Activated CD4-positive, alpha-beta T cell treated with anti-CD3 and anti-CD28 coated beads, Interleukin-2, amount 50 U/mL, for 24 hours (primary cell): Measurements from ENCODE around the gene ZSWIM3.

Experiments
- DNase-seq, 2 donors: peaks; one replicate each; pipeline ENCODE4 v3.0.0-alpha.2; 2020; ENCODE audit warnings: low read depth in 1 of 2, low spot score in 1 of 2

The ZSWIM3 gene

DNA sequence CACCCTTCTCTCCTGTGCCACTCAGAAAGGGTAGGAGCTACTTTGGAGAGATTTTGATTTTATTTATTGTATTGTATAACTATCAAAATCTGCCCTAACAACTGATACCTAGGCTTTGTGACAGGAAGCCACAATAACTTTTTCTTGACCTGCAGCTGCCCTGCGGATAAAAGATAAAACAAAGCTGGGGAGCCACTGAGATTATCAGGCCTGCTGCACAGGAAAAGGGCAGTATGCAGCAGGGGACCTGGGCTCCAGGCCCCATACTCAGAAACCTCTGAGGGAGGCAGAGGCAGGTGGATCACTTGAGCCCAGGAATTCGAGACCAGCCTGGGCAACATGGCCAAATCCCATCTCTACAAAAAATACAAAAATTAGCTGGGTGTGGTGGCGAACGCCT lies 24.8 kb upstream of the ZSWIM3 start:
- DNase-seq, result no peak

DNA sequence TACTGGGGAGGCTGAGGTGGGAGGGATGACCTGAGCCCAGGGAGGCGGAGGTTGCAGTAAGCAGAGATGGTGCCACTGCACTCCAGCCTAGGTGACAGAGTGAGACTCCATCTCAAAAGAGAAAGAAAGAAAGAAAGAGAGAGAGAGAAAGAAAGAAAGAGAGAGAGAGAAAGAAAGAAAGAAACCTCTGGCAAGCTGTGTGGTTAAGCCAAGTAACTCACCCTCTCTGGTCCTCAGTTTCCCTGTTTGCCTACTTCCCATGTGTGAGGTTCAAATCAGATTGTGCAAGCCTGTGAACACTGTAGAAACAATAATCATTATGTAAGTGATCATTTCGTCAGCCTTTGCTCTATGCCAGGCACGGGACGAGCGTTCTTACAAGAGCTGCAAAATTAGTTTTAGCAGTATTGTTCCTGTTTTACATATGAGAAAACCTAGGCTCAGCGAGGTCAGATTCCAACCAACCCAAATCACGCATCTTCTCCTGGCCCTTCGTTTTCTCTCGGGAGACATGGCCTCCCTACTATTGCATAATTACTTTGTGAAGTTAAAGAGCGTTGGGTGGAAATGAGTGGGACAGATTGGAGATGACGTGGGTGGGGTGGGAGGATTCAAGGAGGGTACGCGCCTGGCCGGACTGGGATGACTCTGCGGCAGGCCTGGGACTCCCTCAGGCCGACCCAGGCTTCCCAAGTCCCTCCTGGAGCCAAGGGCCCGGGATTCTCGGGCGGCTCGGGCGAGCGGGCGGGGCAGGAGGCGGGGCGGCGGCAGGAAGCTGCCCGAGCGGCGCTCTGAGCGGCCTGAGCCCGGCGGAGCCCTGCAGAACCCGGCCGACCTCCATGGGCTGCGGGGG lies 24.2 kb upstream of the ZSWIM3 start, which contains the start of gene SNX21:
SNX21 (plus strand) TSS at position 770 of the 853 bp plus-strand sequence. CDS start 121 bp downstream, outside the sequence.
- no peak for DNase-seq

DNA sequence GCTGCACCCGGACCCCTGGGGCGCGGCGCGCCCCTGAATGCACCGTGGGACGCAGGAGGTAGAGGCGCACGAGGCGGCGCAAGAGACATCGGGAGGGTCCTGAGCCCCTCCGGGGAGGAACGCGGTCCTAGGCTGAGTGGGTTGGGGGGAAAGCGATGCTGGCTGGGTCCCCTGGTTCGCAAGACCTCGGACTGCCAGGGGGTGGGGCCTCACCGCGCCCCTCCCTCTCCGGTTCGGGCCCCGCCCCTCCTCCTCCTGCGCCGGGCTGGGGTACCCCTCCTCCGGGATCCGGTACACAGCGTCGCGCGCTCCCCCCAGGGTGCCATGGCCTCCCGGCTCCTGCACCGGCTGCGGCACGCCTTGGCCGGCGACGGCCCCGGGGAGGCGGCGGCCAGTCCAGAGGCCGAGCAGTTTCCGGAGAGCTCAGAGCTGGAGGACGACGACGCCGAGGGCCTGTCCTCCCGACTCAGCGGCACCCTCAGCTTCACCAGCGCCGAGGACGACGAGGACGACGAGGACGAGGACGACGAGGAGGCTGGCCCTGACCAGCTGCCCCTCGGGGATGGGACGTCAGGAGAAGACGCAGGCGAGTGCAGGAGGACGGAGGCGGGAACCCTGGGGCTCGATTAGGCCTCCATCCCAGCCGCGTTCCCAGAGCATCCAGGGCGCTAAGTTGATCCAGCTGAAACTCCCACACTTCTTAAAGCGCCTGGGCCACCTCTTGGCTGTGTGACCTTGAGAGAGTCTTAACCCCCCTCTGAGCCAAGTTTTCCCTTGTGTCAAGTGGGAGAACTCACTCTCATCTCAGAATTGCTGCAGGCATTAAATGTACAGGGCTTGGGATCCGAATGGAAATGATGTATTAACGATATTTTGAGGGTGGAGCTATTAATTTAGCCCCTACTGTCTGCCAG lies 23.3 kb upstream of the ZSWIM3 start:
- DNase-seq, result no peak

DNA sequence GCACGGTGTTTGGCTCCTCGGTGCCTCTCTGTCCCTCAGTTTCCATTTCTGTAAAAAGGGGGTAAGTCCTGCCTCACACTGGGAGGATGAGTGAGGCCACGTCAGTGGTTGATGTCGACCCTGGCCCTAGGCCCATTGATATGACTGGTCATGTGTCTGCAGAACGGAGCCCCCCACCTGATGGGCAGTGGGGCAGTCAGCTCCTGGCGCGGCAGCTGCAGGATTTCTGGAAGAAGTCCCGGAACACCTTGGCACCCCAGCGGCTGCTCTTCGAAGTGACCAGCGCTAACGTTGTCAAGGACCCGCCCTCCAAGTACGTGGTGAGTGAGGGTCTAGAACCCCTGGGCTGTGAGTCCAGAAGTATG lies 22.6 kb upstream of the ZSWIM3 start:
- no peak for DNase-seq

DNA sequence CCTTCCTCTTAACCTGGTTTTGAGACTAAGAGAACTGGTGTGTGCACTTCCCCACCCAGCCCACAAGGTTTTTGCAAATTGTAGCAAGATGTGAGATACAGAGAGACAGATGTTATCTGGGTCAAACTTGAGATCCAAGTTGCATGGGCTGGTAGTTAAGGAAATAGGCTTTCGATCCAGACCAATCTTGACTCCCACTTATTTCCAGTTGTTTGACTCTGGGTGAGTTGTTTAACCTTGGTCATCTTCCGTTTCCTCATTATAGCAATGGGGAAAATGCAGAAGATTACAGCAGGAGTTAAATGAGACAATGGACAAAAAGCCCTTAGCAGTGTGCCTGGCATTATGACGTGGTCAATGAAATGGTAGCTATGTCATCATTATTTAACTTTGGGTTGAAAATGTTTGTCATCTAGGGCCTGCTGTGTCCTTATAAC lies 22.1 kb upstream of the ZSWIM3 start:
- no peak for DNase-seq

DNA sequence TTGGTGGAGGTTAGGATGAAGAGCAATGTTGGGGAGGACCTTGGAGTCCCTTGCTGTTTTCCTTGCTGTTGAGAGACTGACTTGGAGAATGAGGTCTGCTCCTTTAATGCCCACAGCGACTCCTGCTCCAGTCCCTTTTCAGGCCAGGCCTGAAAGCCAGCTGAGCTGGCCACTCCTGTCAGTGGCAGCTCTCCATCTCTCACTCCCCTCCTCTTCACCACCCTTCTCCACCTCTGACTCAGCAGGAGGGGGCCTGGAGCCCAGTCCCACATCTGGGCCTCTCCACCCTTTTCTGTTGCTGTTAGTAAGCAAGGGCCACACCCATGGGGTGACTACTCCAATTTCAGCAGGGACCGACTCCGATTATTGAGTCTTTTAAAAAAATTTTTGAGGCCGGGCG lies 21.6 kb upstream of the ZSWIM3 start:
- DNase-seq, result no peak

DNA sequence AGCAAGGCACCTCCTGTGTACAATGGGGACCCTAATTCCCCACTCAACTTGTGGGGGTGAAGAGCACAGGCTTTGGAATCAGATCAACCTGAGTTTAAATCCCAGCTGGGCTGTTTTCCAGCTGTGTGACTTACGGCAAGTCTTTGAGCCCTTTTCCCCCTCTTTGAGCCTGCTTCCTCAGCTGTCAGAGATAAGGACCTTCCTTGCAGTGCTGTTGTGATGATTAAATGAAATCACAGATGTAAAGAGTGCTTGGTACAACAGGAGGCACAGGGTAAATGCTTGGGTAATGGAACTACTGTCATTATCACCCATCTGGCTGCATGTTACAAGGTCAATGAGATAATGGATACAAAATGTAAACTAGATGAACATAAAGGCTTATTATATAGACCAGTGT lies 20.6 kb upstream of the ZSWIM3 start:
- no peak for DNase-seq

DNA sequence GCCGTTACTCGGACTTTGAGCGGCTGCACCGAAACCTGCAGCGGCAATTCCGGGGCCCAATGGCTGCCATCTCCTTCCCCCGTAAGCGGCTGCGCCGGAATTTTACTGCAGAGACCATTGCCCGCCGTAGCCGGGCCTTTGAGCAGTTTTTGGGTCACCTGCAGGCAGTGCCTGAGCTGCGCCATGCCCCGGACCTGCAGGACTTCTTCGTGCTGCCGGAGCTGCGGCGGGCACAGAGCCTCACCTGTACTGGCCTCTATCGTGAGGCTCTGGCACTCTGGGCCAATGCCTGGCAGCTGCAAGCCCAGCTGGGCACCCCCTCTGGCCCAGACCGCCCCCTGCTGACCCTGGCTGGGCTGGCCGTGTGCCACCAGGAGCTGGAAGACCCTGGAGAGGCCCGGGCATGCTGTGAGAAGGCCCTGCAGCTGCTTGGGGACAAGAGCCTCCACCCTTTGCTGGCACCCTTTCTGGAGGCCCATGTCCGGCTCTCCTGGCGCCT lies 16.7 kb upstream of the ZSWIM3 start:
- no peak for DNase-seq

DNA sequence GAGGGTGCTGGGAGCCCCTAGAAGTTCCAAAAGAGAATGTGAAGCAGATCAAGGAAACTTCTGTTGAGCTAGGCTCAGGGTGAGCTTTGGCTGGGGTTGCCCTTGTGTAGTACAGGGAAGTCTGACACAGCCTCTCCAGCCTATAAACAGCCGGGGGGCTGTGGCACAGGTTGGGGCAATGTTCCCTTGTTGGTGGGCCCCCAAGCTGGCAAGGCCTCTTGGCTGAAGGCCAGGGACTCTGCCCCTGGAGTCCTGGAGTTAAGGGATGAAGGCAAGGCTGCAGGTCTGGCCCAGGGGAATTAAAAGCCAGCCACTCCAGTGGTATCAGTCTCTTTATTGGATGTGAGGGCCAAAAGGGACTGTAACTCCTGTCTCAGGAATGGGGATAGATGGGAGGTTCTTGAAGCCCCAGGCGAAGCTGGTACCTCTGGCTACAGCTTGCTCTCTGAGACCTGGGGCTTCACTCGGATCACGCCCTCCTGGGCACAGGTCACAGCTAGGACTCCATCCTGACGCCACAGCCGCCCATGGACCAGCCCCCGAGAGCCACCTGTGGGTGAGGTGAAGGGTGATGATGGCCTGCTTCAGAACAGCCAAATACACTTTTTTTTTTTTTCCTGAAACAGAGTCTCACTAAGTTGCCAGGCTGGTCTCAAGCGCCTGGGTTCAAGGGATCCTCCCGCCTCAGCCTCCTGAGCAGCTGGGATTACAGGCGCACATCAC lies 15.8 kb upstream of the ZSWIM3 start:
- DNase-seq, result no peak

DNA sequence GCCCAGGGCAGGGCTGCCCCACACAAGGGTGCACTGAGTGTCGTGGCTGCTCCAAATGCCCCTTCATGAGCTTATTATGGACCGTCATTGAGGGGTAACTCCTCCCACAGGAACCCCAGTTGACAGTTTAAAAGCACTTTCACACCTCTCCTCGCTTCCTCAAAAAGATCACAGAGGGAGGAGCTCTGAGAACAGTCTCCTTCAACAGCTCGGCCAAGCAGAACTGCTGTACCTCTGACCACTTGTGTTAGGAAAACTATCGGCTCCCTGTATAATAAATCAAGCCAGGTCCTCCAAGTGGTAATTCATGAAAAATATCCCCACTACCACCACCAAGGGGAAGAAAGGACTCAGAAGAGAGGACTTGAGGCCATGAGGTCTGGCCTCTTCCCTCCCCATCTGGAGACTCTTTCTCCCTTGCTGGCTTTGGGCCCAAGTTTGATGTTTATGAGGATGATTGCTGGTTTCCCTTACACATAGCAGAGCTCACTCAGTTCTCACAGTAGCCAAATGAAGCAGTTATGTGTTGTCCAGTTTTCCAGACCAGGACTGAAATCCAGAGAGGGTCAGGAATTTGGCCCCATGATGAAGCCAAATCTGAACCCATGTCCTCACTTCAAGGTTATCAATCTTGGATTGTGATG lies 15.1 kb upstream of the ZSWIM3 start:
- DNase-seq, result no peak

DNA sequence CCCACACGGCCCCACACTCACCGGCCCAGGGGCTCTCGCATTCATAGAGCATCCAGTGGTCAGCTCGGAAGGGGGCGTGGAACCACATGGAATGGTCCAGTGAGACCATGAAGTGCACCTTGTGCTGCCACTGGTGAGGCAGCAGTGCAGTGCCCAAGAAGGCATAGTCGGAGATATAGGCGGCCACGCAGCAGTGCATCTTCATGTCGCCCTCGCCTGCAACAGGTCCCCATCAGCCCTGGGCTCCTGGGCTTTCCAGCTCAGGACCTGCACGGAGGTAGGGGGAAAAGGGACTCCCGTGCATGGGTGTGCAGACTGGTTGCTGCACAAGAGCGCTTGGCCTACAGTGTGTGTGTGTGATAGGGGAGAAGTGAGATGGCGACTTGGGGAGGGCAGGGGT lies 13.9 kb upstream of the ZSWIM3 start:
- no peak for DNase-seq

DNA sequence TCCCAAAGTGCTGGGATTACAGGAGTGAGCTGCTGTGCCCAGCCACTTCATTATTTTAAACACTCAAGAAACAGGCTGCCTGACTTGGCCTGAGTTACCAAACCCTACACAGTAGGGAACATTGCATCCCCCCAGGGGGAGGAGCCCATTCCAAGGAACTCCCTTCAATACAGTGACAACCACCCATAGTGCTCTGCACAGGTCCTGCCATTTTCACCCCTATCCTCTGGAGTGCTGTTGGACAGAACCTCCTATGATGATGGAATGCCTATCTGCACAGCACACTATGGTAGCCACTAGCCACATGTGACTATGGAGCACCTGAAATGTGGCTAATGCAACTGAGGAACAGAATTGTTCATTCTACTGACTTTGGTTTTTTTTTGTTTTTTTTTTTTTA lies 12.0 kb upstream of the ZSWIM3 start:
- no peak for DNase-seq

DNA sequence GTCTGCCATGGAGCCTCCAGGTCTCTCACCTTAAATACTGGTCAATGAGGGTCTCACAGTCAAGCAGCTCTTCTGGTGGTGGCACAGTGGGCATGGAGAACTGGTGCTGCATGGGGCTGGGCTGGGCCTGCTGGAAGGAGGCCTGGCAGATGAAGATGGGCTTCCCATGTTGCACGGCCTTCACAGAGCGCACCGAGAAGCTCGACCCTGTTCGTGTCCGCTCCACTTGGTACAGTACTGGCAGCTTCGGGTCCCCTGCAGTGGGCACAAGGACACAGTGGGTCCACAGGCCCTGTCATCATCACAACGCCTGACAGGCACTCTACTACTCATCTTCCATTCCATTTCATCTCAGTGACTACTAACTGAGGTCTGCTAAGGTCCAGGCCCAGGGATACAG lies 9.0 kb upstream of the ZSWIM3 start:
- DNase-seq, result no peak

DNA sequence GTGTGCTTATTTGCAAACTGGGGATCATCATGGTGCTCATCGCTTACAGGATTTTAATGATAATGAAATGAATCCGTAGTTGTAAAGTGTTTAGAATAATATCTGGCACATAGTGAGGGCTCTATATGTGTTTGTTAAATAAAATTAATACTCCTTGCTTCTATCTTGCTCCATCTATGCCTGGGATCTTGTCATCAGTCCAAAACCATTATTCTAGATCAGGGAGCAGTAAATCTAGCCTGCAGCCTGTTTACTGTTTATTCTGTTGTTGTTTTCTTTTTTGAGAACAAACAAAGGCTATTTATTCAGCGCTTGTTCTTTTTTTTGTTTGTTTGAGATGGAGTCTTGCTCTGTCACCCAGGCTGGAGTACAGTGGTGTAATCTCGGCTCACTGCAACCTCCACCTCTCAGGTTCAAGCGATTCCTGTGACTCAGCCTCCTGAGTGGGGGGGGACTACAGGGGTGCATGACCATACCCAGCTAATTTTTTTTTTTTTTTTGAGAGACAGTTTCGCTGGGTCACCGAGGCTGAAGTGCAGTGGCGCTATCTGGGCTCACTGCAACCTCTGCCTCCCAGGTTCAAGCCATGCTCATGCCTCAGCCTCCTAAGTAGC lies 8.3 kb upstream of the ZSWIM3 start:
- DNase-seq, result no peak

DNA sequence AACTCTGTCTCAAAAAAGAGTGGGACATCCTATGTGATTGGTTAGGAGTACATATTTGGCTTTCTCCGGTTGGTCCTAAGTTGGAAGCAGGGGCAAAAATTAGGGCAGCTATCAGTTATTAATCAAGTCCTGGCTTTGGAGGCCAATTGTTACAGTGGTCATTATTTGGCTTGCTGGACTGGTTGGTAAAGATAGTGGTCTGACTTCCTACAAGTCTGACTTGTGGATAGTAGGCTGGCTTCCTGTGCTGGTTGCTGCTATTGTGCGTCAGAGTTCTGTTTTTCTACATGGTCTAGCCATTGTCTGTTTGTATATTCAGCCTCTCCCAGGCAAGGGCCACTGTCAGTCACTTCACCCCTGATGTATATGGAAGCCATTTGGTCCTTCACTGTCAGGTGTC lies 7.2 kb upstream of the ZSWIM3 start:
- no peak for DNase-seq

DNA sequence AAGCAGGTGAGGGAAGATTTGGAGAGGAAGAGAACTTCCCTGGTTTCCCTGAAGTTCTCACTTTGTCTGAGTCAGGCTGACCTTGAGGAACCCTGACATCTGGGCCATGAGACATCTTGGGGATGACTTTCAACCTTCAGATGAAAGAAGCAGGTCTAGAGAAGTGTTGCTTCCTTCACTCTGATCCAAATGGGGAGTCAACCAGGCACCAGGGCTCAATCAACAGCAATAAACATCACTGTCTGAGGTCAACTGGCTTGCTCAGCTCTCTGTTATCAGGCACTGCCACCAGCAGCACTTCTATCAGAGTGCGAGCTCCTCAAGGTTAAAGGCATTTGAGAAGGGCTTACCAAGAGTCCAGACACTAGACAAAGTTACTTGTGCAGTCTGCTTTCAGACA lies 6.5 kb upstream of the ZSWIM3 start:
- DNase-seq, result no peak

DNA sequence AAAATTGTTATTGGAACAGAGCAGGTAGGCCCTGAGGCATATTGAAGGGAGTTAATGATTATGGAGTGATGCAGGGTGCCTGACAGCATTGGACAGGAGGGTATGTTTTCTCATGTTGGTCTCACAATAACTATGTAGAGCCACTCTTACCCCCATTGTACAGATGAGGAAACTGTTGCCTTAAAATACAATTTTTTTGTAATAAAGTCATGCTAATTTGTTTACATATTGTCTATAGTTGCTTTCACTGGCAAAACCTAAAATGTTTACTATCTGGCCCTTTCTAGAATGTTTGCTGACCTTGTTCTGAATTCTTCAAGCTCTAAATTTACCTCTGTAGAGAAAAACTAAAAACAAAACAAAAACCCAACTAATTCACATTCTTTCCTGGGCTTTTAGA lies 5.9 kb upstream of the ZSWIM3 start:
- no peak for DNase-seq

DNA sequence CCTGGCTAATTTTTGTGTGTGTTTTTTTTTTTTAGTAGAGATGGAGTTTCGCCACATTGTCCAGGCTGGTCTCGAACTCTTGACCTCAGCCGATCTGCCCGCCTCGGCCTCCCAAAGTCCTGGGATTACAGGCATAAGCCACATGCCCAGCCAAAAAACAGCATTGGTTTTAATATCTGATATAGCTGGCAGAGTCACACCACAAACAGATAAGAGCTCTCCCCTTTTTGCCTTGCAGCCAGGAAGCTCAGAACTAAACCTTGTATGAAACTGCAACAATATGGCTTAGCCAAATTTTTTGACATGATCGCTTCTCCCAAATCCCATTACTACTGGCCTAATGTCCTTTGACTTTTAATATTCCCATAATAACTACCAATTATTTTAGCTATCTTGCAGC lies 5.1 kb upstream of the ZSWIM3 start:
- DNase-seq, result no peak

DNA sequence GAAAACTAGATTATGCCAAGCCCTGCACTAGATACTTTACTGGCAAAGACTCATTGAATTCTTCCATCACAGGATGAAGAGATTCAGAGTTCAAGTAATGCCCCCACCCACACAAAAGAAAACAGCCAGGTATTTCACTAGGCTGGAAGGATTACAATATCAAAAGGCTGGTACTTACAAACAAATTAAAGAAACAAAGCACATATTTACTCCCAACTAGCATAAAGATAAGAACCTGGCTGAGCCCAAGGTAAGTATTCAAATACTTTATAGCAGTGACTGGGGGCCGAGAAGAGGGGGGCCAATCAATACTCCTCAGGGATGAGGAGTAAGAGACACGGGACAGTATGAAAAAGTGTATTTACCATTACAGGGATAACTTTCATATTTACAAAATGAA lies 3.9 kb upstream of the ZSWIM3 start:
- no peak for DNase-seq

DNA sequence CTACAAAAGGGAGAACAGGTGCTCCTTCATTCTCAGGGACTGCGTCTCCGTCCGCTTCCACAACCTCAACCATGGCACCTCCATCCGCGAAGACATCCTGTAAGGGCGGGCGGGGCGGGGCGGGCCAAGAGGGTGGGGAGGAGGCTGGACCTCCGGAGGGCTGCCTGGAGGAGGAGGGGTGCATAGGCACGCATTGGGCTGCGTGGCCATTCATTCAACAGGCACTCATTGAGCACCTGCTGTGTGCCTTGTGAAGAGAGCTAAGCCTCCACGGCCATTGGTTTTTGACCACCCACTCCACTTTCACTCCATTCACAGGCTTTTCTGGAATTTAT lies 435 bp downstream of the ZSWIM3 start:
- DNase-seq, result no peak

DNA sequence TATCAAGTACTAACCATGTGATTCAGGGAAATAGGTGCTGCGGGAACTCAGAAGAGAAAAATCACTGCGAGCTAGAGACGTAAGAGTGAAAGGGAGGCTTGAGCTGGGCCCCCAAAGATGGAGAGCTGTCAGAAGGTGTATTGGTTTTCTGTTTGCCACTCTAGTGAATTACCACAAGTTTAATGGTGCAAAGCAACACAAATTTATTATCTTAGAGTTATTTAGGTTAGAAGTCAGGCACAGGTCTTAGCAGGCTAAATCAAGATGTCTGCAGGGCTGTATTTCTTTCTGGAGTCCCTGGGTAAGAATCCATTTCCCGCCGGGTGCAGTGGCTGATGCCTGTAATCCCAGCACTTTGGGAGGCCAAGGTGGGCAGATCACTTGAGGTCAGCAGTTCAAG lies 2.5 kb downstream of the ZSWIM3 start:
- no peak for DNase-seq
